Measurements from ENCODE around the gene XKR7.

The XKR7 gene

GRCh38 chr20:32012159-32012688 is 44.3 kb downstream of the XKR7 start:
- no peak overlapping the region for H3K27ac ChIP-seq
- H3K4me3 ChIP-seq: no peak overlapping the region
- TF ChIP-seq CTCF (IDR thresholded peaks at IDR 0.05): no peak
- no peak for DNase-seq (ENCODE audit: low spot score)

GRCh38 chr20:32013326-32013725 is 45.4 kb downstream of the XKR7 start:
- H3K27ac ChIP-seq: no peak overlapping the region
- DNase-seq (ENCODE audit: low spot score): no peak
- no peak overlapping the region for H3K4me3 ChIP-seq
- no peak for TF ChIP-seq CTCF (IDR thresholded peaks at IDR 0.05)

- DNase-seq (ENCODE audit: low spot score): no peak
- no peak for TF ChIP-seq CTCF (IDR thresholded peaks at IDR 0.05)
- Histone ChIP-seq H3K4me3 (peak overlapping the region; percentile 70), H3K27ac (no peak overlapping the region)
These were observed 49.8 kb downstream of the XKR7 start for GRCh38 chr20:32017711-32018251.

- TF ChIP-seq CTCF (IDR thresholded peaks at IDR 0.05): no peak
- Histone ChIP-seq H3K27ac (no peak overlapping the region), H3K4me3 (peak overlapping the region; percentile 70)
- DNase-seq (ENCODE audit: low spot score): no peak
These were observed 50.6 kb downstream of the XKR7 start for GRCh38 chr20:32018269-32019155.

- no peak for DNase-seq (ENCODE audit: low spot score)
- no peak for TF ChIP-seq CTCF (IDR thresholded peaks at IDR 0.05)
- H3K4me3 ChIP-seq: peak overlapping the region; percentile 70
- H3K27ac ChIP-seq: no peak overlapping the region
These were observed 51.2 kb downstream of the XKR7 start for GRCh38 chr20:32019156-32019510.

GRCh38 chr20:32019563-32020463 is 51.9 kb downstream of the XKR7 start:
- no peak for DNase-seq (ENCODE audit: low spot score)
- TF ChIP-seq CTCF (IDR thresholded peaks at IDR 0.05): no peak
- Histone ChIP-seq H3K27ac (no peak overlapping the region), H3K4me3 (peak overlapping the region; percentile 70)
